ENCODE results near the gene PDE6A.

PDE6A gene

DNA sequence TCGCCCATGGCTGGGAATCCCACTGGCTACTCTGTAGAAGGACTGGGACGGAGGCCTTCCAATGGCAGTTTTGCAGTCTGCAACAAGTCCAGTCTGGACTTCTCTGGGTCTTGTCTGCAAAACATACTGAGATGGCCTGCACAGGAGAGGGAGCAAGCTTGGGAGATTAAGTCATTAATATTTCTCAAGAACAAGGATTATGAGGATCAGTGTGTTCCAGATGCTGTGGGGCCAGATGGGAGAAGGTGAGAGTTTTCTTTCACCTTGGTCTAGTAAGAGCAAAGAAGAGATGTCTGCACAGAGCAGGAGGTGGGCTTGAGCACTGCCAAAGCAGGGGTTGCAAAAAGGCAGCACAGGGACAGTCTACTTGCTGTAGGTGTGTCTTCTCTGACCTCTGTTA lies at the start of gene PDE6A:
Gene PDE6A (minus strand): TSS at position 128 of the 400 bp plus-strand sequence. CDS start 120 bp downstream, at position 8.
- DNase-seq (ENCODE audit: extremely low read depth in 1 of 2, low read depth in 1 of 2): no peak

DNA sequence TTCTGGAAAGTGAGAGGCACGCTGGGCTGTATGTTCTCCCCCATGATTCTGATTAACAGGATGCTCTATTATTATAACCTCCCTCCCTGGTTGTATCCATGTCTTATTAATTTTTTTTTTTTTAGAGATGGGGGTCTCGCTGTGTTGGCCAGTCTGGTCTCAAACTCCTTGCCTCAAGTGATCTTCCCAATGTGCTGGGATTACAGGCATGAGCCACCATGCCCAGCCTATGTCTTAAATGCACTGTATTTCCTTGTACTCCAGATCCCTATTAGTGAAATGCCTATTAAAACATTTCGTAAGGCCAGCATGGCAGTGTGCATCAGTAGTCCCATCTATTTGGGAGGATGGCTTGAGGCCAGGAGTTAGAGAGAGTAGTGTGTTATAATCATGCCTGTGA lies 48.9 kb upstream of the PDE6A start:
- DNase-seq (ENCODE audit: extremely low read depth in 1 of 2, low read depth in 1 of 2): no peak

DNA sequence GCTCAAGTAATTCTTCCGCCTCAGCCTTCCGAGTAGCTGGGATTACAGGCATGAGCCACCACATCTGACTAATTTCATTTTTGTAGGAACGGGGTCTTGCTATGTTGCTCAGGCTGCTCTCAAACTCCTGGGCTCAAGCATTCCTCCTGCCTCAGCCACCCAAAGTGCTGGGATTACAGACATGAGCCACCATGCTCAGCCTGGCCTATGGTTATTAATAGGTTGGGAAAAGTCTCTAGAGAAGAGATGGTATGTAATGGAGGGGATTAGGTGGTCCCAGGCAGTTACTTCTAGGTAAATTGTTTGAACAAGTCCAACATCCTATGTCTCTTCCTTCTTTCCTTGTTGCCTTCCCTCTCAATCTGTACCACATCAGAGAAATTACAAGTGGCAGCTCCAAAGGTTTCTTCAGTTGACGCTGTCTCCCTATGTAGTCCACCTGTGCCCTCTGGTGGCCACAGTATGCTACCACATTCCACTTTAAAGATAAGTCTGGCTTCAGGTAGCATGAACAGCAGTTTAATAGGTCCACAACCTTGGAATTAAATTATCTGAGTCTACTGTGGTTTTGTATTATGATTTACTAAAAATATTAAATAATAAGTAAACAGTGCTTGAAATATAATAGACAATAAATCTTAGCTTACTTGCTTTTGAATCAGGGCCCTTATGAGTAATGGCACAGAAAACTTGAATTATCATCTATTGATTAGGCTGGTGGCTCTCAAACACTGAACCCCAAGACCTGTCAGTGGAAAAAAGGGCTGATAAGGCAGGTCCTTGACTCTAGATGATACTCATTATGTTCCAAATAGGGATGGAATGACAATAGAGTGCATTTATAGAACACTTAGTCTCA lies 46.2 kb upstream of the PDE6A start:
- DNase-seq (ENCODE audit: extremely low read depth in 1 of 2, low read depth in 1 of 2): peak; percentile 22 to 43

GRCh38 chr5:149988126-149988525 lies 43.5 kb upstream of the PDE6A start:
- DNase-seq (ENCODE audit: extremely low read depth in 1 of 2, low read depth in 1 of 2): no peak

DNA sequence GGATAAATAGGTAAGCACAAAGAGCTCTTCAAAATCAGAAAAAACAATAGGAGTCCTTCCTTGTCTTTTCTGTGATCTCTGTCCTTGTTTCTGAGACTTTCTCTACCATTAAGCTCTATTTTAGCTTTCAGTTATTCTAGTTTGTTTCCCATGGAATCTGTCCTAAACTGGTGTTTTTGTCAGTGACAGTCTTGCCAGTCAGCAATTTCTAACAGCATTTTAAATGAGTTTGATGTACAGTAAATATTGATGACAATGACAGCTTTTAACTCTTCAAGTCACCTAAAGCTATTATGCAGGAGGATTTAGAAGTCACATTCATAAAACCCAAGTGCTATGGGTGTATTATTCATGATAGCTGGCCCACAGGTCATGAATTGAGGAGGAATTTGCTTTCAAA lies 37.9 kb upstream of the PDE6A start:
- no peak for DNase-seq (ENCODE audit: extremely low read depth in 1 of 2, low read depth in 1 of 2)

- no peak for DNase-seq (ENCODE audit: extremely low read depth in 1 of 2, low read depth in 1 of 2)
Observed at GRCh38 chr5:149981206-149981605, 36.6 kb upstream of the PDE6A start.

GRCh38 chr5:149979896-149980295 lies 35.3 kb upstream of the PDE6A start:
- no peak for DNase-seq (ENCODE audit: extremely low read depth in 1 of 2, low read depth in 1 of 2)

- DNase-seq (ENCODE audit: extremely low read depth in 1 of 2, low read depth in 1 of 2): no peak
Observed at GRCh38 chr5:149975409-149975808, 30.8 kb upstream of the PDE6A start.

GRCh38 chr5:149969181-149969930 lies 24.8 kb upstream of the PDE6A start:
- DNase-seq (ENCODE audit: extremely low read depth in 1 of 2, low read depth in 1 of 2): no peak

DNA sequence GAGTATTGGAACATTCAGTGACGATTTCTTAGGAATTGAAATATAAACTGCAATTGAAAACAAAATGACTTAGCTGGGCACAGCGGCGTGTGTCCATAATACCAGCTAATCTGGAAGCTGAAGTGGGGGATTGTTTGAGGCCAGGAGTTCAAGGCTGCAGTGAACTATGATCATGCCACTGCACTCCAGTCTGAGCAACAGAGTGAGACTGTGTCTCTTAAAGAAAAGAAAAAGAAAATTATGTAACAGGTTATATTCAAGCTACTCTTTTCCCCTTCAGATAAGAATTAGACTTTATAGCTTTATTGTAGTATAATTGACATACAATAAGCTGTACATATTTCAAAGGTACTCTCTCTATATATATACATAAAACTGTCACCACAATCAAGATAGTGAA lies 22.4 kb upstream of the PDE6A start:
- no peak for DNase-seq (ENCODE audit: extremely low read depth in 1 of 2, low read depth in 1 of 2)

- no peak for DNase-seq (ENCODE audit: extremely low read depth in 1 of 2, low read depth in 1 of 2)
Observed at GRCh38 chr5:149963729-149964128, 19.1 kb upstream of the PDE6A start.

DNA sequence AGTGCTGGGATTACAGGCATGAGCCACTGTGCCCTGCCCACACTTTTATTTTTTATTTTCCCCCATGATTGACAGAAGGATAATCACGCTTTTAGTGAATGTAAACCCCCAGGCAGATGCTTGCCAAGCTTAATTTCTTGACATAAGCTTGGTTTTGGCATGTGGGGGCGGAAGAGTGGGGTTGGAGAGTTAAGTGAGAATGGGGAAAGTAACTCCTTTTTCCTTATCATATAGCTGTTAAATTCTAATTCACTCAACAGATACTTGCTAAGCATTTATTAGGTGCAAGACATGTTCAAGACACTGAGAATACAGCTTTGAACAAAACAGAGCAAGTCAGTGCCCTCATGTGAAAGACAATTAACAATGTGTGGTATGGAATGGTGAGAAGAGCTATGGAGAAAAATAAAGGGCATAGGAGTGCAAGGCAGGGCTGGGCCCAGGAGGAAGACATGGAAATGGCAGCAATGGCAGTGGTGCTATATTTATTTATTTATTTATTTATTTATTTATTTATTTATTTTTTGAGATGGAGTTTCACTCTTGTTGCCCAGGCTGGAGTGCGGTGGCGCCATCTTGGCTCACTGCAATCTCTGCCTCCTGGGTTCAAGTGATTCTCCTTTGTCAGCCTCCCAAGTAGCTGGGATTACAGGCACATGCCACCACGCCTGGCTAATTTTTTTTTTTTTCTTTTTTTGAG lies 18.2 kb upstream of the PDE6A start:
- no peak for DNase-seq (ENCODE audit: extremely low read depth in 1 of 2, low read depth in 1 of 2)

DNA sequence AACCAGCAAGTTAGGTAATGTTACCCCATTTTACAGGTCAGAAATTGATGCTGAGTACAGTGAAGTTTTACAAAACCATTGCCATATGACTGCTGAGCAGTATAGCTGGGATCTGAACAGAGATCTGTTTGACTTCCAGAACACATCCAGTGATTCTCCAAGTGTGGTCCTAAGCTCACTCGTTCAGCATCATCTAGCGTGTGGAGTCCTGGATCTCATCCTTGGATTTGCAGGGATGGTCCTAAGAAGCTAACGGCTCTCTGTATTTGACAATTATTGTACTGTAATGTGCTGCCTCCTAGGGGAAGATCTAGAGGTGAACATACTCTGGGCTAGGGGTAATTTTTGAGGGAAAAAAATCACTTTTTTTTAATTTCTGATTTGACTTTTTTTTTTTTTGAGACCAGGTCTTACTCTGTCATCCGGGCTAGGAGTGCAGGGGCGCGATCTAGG lies 17.4 kb upstream of the PDE6A start:
- no peak for DNase-seq (ENCODE audit: extremely low read depth in 1 of 2, low read depth in 1 of 2)

- no peak for DNase-seq (ENCODE audit: extremely low read depth in 1 of 2, low read depth in 1 of 2)
Observed at GRCh38 chr5:149961186-149961685, 16.6 kb upstream of the PDE6A start.

GRCh38 chr5:149960272-149961185 lies 15.9 kb upstream of the PDE6A start, which contains the start of gene SLC26A2:
Gene SLC26A2, plus strand, starts transcription at chr5:149960758. Its CDS starts 16,895 bp downstream, at chr5:149977653.
- peak; percentile 83 to 86 for DNase-seq (ENCODE audit: extremely low read depth in 1 of 2, low read depth in 1 of 2)

DNA sequence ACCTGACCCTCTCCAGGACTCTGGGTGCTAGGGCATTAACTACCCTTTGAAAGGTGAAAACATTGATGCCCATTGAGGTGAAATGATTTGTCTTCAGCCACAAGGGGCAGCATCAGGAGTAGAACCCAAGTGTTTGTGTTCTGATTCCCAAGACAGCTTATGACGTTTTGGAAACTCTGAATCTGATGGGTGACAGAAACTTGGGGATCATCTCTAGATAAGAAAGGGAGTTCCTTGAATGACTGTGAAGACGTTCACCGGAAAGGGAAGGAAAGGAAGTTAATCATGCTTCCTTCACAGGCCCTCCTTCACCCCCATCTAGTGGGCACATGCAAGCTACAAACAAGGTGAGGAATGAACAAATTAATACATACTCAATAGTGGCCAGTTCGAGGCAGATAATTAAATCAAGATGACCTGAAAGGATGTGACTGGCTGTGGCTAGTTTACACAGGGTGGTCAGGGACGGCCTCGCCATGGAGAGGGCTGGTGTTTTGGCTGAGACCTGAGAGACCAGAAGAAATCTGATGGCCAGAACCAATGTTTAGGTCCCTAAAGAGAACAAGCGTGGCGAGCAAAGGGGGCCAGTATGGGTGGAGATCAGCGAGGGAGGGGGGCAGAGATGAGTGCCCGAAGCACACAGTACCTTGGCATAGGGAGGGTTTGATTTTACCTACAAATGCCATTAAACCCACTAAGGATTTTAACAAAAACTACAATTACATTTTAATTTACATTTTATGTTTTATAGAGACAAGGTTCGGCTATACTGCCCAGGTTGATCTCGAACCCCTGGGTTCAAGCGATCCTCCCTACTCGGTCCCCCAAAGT lies 15.0 kb upstream of the PDE6A start:
- peak in 1 of 2 donors; percentile 9 for DNase-seq (ENCODE audit: extremely low read depth in 1 of 2, low read depth in 1 of 2)

- DNase-seq (ENCODE audit: extremely low read depth in 1 of 2, low read depth in 1 of 2): no peak
Observed at GRCh38 chr5:149957855-149958254, 13.3 kb upstream of the PDE6A start.

DNA sequence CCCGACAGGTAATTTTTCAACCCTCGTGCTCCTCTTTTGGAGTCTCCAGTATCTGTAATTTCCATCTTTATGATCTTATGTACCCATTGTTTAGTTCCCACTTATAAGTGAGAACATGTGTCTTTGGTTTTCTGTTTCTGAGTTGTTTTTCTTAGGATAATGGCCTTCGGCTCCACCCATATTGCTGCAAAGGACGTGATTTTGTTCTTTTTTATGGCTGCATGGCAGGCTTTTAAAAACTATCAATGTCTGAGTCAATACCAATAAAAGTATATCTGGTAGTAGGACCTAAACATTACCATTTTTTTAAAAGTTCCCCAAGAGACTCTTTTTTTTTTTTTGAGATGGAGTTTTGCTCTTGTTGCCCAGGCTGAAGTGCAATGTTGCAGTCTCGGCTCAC lies 12.1 kb upstream of the PDE6A start:
- DNase-seq (ENCODE audit: extremely low read depth in 1 of 2, low read depth in 1 of 2): no peak

DNA sequence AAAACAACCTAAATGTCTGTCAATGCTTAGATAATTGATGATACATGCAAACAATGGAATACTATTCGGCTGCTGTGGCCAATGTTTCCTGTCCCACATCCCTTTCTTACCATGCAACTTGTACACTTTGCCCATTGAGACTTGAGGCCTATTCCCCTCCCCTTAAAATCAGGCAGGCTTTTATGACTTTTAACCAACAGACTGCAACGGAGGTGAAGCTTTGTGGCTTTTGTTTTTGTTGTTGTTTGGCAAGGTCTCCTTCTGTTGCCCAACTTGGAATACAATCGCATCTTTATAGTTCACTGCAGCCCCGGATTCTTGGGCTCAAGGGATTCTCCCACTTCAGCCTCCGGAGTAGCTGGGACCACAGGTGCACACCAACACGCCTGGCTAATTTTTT lies 10.2 kb upstream of the PDE6A start:
- DNase-seq (ENCODE audit: extremely low read depth in 1 of 2, low read depth in 1 of 2): no peak

Data from activated CD8-positive, alpha-beta memory T cell treated with anti-CD3 and anti-CD28 coated beads for 1 hour (primary cell).